Hair follicle dermal papilla cell (primary cell): ENCODE measurements around the gene YTHDF2. TPM values are rescaled to one million over a fixed set of nuclear protein-coding genes. Genes with fewer than 3 reads are reported as not detected.

Experiments used
- small RNA-seq: library from RNA; depleted of rRNA; stranded (forward); fragments of <200 nt; gene quantifications from one replicate; pipeline ENCODE3, GENCODE V24; 2012
- total RNA-seq: library from RNA; depleted of rRNA; stranded (reverse); fragments of >200 nt; gene quantifications from 2 replicates; pipeline ENCODE4 v1.2.3, GENCODE V29; 2012

The YTHDF2 gene
- 73.0 and 82.3 TPM in 2 replicates for total RNA-seq

GRCh38 chr1:28736450-28737306 lies at the start of gene YTHDF2:
YTHDF2 (plus strand) TSS chr1:28736940; CDS start chr1:28737121, 181 bp downstream.

GRCh38 chr1:28811766-28812668 lies 75.3 kb downstream of the YTHDF2 start, which contains the start of gene OPRD1:
OPRD1 (plus strand) TSS chr1:28812170; CDS start chr1:28812384, 214 bp downstream.

Small RNA genes within 50 kb of the gene (small RNA-seq; reads per million reads assigned to genes)
- gene RF00422, result not detected

Other genes with a start within 250 kb of the YTHDF2 start
- 30.8 and 31.8 TPM in 2 replicates for gene RCC1, start 230.9 kb upstream of the YTHDF2 start, total RNA-seq
- 25.0 and 27.8 TPM in 2 replicates for gene TRNAU1AP, start 183.9 kb upstream of the YTHDF2 start, total RNA-seq
- 14.6 and 15.9 TPM in 2 replicates for gene RAB42, start 144.7 kb upstream of the YTHDF2 start, total RNA-seq
- gene TAF12, start 93.9 kb upstream of the YTHDF2 start, total RNA-seq, result 22.7 and 27.1 TPM in 2 replicates
- not detected in 2 replicates for gene RNU11, start 88.3 kb upstream of the YTHDF2 start, total RNA-seq
- 12.1 and 13.0 TPM in 2 replicates for gene GMEB1, start 68.2 kb upstream of the YTHDF2 start, total RNA-seq
- under 0.01 TPM in 1 of 2 replicates, not detected in the other for gene OPRD1, start 75.2 kb downstream of the YTHDF2 start, total RNA-seq
- gene EPB41, start 177.6 kb downstream of the YTHDF2 start, total RNA-seq, result 13.2 and 16.9 TPM in 2 replicates